HG02981 (cell line): ENCODE results near the gene MICA.
A peak's percentile ranks its signal among the peaks of the same experiment; 100 is the strongest.
"Not testable (repeated sequence)": the region's sequence is repeated elsewhere in the genome, so short reads cannot be mapped to it uniquely, and the experiment has no call there.

Experiments
- ATAC-seq: cut with Tn5 transposase; IDR thresholded peaks from one replicate; pipeline ENCODE4 v1.9.1; 2021; ENCODE audit warnings: mild to moderate bottlenecking, moderate library complexity; ENCODE audit not compliant: unreplicated experiment

The MICA gene

DNA sequence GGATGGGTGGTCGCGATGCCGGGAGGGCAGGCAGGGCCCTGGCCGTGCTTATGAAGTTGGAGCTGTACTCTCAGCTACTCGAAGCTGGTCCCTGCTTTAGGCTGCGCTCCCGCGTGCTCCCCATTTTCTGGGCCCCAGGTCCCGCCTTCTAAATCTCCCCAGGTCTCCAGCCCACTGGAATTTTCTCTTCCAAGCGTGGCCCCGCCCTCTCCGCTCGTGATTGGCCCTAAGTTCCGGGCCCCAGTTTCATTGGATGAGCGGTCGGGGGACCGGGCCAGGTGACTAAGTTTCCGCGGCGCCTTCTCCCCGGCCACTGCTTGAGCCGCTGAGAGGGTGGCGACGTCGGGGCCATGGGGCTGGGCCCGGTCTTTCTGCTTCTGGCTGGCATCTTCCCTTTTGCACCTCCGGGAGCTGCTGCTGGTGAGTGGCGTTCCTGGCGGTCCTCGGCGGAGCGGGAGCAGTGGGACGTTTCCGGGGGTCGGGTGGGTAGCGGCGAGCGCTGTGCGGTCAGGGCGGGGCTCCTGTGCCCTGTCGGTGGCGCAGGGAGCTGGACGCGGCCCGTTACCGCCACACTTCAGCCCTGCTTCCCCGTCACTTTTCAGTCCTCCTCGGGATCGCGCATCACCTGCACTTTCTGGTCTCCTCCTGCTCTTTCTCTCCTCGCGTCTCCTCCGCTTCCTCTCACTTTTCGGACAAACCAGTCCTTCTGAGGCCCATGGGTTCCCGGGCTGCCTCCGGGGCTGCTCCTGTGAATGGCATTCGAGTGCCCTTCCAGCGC is at the start of gene MICA:
MICA (plus strand) TSS at position 313 of the 778 bp plus-strand sequence; CDS start at position 351, 38 bp downstream.
- ATAC-seq = peak; percentile 45

DNA sequence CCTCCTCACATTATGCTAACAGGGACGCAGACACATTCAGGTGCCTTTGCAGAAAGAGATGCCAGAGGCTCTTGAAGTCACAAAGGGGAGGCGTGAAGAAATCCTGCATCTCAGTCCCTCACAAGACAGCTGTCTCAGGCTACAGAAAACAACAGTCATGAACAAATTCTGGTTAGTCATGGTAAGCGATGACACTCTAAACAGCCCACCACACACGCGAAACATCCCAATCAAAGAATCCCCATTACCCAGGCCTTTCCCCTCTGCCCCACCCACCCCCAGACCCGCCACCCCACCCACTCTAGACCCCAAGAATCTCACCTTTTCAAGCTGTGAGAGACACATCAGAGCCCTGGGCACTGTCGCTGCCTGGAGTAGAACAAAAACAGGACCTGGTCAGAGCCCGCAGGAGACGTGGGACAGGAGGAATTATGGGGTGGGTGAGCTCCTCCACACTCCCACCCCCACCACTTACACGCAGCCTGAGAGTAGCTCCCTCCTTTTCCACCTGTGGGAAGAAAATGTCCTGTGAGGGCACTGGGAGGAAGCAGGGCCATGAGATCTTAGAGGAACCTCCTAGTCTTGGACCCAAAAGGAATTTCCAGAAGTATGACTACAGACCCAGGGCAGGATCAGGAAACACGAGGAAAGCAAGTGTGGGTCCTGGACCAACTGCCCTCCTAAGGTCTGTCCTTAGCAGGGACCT is 49.1 kb upstream of the MICA start:
- no peak for ATAC-seq

DNA sequence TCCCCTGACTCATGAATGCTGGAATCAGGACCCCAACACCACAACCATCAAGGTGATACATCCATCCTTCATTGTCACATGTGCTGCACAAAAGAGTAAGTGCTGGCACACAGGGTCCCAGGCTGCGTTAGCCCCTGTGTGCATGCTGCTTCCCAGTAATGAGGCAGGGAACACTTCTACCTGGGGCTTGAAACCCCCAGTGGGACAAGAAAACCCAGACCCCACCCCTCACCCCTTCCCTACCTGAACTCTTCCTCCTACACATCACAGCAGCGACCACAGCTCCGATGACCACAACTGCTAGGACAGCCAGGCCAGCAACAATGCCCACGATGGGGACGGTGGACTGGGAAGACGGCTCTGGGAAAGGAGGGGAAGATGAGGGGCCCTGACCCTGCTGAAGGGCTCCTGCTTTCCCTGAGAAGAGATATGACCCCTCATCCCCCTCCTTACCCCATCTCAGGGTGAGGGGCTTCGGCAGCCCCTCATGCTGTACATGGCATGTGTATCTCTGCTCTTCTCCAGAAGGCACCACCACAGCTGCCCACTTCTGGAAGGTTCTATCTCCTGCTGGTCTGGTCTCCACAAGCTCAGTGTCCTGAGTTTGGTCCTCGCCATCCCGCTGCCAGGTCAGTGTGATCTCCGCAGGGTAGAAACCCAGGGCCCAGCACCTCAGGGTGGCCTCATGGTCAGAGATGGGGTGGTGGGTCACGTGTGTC is 48.4 kb upstream of the MICA start:
- ATAC-seq = no peak

DNA sequence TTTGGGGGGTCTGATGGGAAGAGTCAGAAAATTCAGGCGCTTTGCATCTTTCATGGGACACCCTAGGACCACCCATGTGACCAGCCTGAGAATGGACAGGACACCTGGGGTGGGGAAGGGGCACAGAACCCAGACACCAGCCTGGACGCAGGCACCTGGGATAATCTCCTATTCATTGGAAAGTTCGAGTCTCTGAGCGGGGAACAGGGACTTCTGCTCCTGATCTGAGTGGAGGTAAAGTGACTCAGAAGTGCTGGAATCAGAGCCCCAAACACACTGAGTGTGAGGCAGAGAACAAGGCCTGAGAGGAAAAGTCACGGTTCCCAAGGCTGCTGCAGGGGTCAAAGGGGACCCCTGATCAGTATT is 47.8 kb upstream of the MICA start:
- no peak for ATAC-seq

DNA sequence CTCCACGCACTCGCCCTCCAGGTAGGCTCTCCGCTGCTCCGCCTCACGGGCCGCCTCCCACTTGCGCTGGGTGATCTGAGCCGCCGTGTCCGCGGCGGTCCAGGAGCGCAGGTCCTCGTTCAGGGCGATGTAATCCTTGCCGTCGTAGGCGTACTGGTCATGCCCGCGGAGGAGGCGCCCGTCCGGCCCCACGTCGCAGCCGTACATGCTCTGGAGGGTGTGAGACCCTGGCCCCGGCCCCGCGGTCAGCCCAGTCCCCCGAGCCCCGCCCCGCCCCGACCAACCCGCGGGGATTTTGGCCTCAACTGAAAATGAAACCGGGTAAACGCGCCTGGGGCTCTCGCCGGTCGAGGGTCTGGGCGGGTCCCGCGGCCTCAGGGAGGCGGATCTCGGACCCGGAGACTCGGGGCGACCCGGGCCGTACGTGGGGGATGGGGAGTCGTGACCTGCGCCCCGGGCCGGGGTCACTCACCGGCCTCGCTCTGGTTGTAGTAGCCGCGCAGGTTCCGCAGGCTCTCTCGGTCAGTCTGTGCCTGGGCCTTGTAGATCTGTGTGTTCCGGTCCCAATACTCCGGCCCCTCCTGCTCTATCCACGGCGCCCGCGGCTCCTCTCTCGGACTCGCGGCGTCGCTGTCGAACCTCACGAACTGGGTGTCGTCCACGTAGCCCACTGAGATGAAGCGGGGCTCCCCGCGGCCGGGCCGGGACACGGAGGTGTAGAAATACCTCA is 47.0 kb upstream of the MICA start:
- ATAC-seq = no peak

DNA sequence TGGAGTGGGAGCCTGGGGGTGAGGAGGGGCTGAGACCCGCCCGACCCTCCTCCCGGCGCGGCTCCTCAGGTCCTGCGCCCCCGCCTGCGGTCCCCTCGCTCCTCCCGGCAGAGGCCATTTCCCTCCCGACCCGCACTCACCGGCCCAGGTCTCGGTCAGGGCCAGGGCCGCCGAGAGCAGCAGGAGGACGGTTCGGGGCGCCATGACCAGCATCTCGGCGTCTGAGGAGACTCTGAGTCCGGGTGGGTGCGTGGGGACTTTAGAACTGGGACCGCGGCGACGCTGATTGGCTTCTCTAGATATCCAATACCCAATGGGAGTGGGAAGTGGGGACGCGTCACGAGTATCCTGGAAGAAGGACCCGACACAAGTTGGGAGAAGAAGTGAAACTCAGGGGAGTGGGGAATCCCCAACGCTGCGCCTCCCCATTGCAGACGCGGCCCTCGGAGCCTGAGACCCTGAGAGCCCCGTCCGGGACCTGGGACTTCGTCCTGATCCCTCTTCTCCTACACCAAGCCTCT is 46.4 kb upstream of the MICA start, which contains the start of gene HLA-B:
HLA-B (minus strand) TSS at position 234 of the 521 bp plus-strand sequence; CDS start at position 213, 21 bp downstream.
- ATAC-seq = peak; percentile 82

DNA sequence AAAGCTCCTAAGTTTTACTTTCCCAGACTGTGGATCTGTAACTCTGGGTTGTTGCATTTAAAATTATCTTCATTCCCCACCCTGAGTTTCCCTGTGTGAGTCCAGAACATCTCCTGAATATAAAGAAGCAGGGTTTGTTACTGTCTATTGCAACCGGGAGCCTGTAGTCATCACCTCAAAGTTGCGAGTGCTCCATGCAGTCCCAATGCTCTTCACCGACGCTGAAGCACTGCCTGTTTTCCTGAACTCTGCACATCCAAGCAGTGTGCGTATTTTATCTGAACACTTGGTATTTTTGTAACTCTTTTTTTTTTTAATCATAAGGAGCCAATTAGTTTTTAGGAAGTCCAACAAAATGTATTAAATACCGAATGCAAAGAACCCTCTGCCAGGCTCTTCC is 45.5 kb upstream of the MICA start:
- ATAC-seq = no peak

DNA sequence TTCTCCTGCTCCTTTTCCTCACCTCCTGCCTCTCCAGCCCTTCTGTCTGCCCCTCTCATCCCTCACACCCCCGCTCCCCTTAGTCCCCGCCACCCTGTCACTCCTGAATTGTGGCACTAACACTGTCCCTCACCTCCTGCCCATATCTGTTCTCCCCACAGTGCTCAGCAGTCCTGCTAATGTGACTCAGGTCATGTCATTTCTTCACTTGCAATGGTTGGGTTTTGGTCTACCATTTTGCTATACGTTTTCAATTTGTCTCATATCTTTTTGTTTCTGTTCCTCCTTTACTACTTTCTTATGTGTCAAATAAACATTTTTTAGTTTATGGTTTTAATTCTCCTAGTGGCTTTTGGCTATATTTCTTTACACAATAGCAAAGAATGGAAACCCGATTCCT is 45.1 kb upstream of the MICA start:
- ATAC-seq = no peak

DNA sequence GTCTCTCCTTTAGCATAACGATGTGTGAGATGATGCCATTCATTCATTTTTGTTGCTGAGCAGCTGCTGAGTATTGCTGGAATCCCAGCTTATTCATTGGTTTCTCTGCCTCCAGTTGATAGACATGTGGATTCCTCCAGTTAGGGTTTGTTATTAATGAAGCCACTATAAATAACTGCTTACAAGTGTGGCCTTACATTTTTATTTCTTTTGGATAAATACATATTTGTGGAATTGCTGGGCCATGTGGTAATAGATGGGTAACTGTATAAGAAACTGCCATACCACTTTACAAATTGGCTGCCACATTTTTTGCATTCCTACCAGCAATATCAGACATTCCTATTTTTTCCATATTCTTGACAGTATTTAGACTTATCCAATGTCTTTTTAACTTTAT is 43.8 kb upstream of the MICA start:
- no peak for ATAC-seq

DNA sequence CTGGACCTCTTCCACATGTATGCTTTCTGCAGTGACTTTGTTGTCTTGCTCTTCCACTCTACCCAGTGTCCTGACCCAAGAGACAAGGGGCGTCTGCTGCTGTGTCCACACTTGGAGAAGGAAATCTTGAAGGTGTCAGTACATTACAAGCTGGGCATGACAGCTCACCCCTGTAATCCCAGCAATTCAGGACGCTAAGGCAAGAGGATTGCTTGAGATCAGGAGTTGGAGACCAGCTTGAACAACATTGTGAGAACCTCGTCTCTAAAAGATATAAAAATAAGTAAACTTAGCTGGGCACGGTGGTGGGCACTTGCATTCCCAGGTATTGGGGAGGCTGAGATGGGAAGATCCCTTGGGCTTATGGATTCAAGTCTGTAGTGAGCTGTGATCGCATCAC is 40.6 kb upstream of the MICA start:
- no peak for ATAC-seq

DNA sequence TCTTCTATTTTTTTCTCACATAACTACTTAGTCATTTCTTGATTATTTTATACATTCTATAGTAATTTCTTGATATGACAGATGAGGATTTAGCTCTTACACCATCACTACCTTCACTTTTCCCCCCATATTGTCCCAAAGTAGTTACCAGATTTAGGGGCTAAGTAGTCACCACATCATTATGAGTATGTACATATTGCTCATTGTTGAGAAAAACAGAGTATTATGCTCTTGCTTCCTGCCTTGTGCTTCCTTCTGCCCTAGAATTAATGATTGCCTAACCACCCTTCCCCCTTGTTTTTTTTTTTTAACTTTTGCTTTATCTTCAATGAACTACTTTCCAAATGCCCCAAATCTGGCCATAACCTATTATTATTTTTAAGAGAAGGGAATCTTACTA is 39.6 kb upstream of the MICA start:
- no peak for ATAC-seq

DNA sequence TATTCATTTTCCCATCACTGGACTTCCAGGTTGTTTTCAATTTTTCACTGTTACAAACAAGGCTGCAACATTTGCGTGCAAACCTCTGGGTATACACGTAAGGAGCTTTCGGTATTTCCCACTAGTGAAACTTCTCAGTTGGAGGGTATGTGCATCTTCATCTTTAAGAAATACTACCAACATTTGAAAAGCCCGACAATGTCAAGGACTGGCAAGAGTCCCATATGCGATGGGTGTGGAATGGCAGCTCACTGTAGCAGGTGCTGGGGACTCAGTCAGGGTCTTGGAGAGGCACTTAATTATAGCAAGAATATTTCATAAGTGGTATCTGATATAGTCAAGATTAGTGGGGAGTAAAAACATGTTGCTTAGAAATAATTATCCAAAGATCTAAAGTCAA is 37.5 kb upstream of the MICA start:
- ATAC-seq = no peak

DNA sequence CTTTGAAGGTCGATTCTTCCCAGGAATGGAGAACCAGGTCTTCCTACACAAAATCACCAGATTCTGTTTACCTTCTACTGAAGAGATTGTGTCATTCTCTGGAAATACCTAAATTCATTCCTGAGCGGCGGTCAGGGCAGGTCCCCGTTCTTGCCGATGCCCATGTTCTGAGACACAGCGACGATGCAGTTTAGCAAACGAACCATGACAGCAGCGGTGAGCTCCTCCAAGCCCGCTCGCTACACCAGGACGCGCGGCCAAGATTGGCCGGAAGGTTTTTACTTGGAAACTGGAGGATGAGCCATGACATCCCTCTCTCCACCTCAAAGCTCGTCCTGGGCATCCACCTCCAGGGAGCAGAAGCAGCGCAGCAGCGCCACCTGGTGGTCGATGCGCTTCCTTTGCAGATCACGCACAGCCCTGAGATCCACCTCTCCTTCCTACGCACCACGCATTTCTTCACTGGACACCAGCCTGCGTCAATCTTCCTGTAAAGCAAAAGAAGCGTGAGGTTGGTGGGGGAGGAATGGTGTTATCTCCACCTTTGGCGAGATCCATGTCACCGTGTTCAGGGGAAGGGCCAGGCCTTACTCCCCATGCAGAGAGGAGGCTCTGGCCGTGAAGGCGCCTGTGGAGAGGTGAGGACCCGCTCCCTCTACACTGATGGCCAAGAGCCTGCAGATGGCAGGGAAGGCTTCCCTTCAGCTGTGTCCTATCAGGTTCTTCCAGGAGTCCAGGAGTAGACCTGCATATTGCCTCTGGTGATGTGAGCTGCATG is 36.5 kb upstream of the MICA start:
- ATAC-seq = peak; percentile 50

DNA sequence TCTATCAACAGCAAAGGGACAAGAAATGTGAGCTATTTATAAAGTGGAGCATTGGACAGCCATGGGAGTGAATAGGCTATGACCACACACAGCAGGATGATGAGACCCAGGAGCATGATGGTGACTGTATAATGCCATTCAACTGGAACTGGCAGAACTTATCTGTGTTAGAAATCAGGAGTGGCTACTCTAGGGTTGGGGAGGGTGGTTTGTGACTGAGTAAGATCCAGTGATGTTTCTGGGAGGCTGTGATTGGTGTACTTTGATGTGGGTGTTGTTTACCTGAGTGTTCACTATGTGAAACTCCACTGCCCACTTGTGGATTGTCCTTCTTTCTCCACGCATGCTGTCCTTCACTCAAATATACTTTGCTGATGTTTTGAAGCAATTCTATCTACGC is 34.9 kb upstream of the MICA start:
- no peak for ATAC-seq

DNA sequence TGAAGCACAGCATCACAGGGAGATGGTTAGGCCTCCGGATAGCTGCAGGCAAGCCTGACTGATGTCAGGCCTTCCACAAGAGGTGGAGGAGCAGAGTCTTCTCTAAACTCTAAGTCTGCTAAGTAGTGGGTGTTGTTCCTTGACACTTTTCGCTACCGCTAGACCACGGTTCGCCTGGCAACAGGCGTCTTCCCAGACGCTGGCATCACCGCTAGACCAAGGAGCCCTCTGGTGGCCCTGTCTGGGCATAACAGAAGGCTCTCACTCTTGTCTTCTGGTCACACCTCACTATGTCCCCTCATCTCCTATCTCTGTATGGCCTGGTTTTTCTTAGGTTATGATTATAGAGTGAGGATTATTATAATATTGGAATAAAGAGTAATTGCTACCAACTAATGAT is 29.3 kb upstream of the MICA start:
- not testable (repeated sequence) for ATAC-seq

DNA sequence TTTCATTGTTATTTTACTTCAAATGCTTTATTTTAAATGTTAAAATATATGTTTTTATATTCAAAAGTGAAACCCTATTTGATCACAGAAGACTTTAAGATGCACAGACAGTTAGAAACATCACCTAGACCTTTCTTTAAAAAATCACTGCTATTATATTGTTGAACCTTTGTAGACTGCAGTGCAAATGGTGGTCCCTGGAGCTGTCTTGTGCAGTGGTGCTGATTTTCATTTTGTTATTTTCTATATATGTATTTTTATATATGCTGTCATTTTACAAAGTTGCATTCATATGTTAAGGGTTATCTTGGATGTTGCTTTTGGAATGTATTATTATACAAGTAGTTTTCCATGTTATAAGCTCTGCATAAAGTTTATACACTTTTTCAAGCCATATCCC is 27.7 kb upstream of the MICA start:
- ATAC-seq = no peak

DNA sequence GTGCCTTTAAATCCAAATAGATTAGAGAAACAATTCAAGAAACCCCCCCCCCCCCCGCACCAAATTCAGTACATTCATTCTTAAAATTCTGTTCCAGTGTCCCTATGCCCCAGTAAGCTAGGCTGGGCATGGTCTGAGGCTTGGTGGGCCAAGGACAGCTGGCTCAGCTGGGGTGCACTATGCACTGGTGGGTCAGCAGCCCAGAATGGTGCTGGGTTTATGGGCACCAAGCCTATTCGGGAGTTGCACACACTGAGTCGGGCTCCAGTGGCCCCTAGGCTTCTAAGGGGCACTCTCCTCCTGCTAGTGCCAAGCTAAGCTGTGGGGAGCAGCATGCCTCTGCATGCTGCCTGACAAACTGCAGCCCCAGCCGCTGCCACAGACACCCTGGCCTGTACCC is 26.4 kb upstream of the MICA start:
- no peak for ATAC-seq

DNA sequence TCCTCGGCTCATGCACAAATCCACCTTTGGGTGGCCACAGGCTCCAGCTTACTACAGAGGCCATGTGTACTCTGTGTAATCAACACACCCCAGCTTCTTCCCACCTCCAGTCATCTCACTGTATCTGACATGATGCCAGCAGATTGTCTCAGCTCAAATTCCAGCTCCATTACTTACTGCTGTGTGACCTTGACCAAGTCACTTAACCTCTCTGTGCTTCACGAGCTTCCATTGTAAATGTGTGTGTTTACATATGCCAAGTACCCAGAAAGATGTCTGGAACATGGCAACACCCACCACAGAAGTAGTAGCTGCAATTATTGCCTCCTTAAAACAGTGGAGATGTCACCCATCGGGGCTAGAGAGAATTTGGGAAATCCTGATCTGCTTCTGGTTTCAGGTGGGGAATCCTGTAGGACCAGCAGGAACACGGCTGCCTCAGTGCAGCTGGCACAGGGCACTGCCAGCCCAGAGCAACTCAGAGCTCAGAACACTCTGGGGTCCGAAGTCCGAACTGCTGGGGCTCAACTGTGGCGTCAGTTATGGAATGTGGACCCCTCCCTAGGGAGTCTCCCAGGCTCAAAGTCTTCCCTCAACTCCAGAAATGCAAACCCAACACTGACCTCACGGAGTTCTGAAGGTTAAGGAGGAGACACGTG is 25.2 kb upstream of the MICA start:
- ATAC-seq = no peak

DNA sequence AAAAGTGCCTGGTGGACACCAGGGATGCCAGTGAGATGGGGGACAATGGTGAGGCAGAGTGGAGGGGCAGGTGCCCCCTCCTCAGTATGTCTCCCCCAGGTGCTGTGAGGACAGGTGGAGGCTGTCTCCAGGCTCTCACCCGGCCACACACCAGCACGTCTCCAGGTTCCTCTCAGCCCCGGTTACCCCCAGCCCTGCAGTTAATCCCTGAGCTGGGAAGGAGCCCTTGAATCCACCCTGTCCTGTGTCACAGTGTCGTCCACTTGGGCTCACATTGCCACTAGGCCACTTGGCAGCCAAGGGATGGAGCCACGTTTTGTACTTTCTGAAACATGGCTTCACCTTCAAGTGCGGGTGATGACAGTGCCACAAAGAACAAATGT is 24.7 kb upstream of the MICA start:
- ATAC-seq = no peak

DNA sequence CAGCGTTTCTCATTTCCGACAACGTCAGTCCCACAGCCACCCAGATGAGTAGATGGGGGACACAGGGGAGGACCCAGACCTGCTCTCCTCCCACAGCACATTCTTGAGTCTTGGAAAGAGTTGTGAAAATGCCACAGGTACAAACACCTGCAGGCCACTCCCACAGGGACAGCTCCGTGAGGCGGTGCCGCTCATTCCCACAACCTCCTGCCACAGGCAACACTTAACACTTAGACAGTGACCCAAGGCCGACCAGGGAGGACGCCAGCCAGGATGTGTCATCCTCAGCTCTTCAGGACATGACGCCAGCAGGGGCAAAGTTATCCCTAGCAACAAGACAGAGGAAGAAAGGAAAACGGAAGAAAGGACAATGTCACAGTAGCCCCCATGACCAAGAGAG is 23.5 kb upstream of the MICA start:
- ATAC-seq = no peak
